GM12865 (cell line): ENCODE measurements around the gene TMPRSS2.

Experiments used
- DNase-seq: peaks from one replicate; pipeline ENCODE4 v3.0.0; 2010; ENCODE audit warnings: low read depth
- H3K4me3 ChIP-seq: 2 replicates; pipeline ENCODE4 v1.5.1; 2011; ENCODE audit warnings: mild to moderate bottlenecking, low read depth, low read length, control low read depth
- TF ChIP-seq, protein P1 (sequence below): IDR thresholded peaks from 2 replicates; pipeline ENCODE4 v1.5.1; 2011; ENCODE audit warnings: low read length, control low read depth, low read depth, inconsistent platforms; ENCODE audit not compliant: insufficient read depth; ENCODE audit errors: missing control alignments

The TMPRSS2 gene

DNA sequence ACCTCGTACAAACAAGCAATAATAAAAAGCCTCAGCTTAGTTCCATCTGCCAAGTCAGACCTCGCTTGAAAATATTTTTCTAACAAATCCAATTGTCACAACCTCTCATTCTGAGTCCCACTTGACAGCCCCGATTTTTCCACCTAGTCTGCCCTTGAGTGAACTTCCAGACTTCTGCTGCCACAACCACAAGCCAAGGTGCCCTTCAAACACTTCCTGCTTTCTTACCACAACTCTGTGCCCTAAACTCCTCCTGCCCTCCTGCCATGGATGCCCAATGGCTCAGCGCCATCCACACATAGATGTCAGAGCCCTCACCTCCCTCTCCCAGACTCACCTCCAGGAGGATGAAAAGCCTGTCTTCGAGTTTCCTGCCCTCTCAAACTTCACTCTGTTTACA, 3.9 kb downstream of the TMPRSS2 start:
- TF ChIP-seq, protein P1, sequence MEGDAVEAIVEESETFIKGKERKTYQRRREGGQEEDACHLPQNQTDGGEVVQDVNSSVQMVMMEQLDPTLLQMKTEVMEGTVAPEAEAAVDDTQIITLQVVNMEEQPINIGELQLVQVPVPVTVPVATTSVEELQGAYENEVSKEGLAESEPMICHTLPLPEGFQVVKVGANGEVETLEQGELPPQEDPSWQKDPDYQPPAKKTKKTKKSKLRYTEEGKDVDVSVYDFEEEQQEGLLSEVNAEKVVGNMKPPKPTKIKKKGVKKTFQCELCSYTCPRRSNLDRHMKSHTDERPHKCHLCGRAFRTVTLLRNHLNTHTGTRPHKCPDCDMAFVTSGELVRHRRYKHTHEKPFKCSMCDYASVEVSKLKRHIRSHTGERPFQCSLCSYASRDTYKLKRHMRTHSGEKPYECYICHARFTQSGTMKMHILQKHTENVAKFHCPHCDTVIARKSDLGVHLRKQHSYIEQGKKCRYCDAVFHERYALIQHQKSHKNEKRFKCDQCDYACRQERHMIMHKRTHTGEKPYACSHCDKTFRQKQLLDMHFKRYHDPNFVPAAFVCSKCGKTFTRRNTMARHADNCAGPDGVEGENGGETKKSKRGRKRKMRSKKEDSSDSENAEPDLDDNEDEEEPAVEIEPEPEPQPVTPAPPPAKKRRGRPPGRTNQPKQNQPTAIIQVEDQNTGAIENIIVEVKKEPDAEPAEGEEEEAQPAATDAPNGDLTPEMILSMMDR: no peak
- no peak for DNase-seq
- H3K4me3 ChIP-seq: no peak overlapping the region

DNA sequence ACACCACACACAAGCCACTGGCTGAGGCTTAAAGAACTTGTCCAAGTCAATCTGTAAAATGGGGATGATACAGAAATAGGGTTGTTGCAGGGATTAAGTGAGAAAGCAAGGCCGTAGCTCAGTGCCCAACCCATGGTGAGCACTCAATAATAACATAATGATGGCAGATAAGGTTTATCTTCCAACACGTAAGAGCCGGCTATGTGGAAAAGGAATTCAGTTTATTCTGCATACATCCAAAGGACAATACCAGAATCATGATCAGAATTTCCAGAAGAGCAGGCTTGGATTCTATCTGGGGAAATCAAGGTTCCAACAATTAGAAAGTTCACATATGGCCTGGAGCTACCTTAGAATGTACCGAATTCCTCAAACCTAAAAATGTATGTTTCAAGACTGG, 4.6 kb downstream of the TMPRSS2 start:
- TF ChIP-seq, protein P1: no peak
- DNase-seq: no peak
- no peak overlapping the region for H3K4me3 ChIP-seq

DNA sequence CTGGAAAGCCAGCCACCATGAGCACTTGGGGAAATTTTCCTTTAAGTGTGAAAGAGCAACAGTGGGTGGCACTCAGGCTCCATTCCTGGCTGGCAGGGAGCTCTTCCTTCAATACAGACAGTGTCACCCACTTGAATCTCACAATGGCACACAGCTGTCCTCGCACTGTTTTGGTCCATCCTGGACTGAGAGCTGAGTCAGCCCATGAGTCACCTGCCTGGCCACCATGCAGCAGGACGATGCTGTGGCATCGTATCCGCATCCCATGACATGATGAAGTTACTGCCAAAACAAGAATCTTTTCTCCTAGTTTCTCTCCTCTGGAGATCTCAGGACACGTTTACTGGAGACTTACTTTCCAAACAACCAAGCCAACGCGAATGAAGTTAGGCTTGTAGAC, 6.0 kb downstream of the TMPRSS2 start:
- TF ChIP-seq, protein P1: no peak
- H3K4me3 ChIP-seq: no peak overlapping the region
- DNase-seq: no peak

DNA sequence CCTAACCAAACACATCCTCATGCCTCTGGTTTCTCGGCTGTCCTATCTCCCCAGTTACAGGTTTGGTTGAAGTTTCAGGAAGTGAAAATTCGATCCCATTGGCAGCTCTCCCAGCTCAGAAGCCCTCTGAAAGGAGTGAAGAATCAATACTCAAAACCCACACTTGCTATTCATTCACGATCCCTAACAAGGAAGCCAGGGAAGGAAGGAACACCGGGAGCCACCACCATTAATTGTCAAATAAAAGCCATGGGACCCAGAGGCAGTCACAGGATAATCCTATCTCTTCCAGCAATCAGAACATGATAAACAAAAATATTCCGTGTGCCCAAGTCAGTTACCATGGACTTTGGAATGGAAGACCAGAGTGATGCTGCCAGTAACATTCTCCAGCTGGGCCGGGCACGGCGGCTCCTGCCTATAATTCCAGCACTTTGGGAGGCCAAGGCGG, 7.0 kb downstream of the TMPRSS2 start:
- TF ChIP-seq, protein P1: no peak
- no peak overlapping the region for H3K4me3 ChIP-seq
- DNase-seq: no peak

DNA sequence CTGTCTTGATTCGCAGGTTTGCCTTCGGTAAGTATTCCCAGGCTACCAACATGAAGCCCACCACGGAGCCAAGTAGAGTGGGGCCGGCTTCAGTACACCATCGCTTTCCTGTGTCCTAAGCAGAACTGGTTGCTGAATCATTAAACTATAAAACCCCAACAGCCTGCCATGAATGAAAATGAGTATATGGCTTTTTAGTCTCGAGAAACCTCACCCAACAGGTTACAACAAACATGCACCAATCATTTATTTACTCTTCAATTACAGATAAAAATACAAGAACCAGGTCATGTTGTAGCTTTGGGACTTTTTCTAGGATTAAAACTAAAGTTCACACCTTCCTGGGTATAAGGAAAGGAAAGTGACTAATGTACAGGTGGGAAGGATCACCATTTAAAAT, 7.6 kb downstream of the TMPRSS2 start:
- no peak overlapping the region for H3K4me3 ChIP-seq
- TF ChIP-seq, protein P1: no peak
- no peak for DNase-seq

DNA sequence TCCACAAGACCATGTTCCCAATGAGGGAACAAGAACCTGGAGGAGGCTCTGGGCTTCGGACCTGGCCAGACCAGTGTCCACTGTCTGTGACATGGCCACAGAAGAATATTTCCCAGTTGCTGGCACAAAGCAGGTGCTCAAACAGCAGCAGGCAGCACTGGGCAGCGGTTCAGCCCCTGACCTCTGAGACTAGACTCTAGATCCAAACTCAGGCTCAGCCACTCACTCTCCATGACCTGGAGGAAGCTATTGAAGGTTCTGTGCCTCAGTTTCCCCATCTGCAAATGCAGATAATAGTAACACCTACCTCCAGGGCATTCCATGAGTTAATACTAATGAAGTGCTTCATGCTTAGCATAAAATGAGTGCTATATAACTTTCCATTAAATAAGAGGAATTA, 8.0 kb downstream of the TMPRSS2 start:
- DNase-seq: no peak
- H3K4me3 ChIP-seq: no peak overlapping the region
- TF ChIP-seq, protein P1: no peak

DNA sequence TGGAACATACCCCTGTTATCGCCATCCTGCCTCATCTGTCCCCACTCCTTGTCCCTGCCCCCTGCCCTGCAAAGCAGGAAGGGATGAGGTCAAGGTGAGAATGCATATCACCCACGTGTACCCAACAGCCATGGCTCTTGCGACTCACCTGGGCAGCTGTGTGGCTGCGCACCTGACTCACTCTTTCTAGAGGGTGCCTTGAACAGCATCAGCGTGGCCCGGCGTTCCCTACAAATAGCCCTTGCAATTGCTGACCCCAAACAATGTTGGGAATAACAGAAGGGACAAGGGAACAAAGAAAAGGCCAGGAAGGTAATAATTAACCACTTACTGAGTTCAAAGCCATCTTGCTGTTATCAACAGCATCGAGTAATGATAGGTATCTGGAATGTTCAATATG, 10.2 kb downstream of the TMPRSS2 start:
- H3K4me3 ChIP-seq: no peak overlapping the region
- DNase-seq: no peak
- TF ChIP-seq, protein P1: no peak
